Activated naive CD8-positive, alpha-beta T cell treated with anti-CD3 and anti-CD28 coated beads, Interleukin-2, amount 50 U/mL, for 24 hours (primary cell): ENCODE measurements around the gene ATP8A2.
"Not testable (repeated sequence)": the region's sequence is repeated elsewhere in the genome, so short reads cannot be mapped to it uniquely, and the experiment has no call there.

Experiments used
- ATAC-seq: fragments of 150-1000 bp; cut with Tn5 transposase; one replicate; pipeline ENCODE4 v1.10.0; 2021
- DNase-seq: peaks from one replicate; pipeline ENCODE4 v3.0.0; 2021
- H3K27ac Mint-ChIP-seq: one replicate; pipeline ENCODE4 v1.8.0; 2021; ENCODE audit warnings: mild to moderate bottlenecking, mixed read lengths
- H3K27me3 Mint-ChIP-seq: one replicate; pipeline ENCODE4 v1.8.0; 2021; ENCODE audit warnings: mixed read lengths
- H3K36me3 Mint-ChIP-seq: one replicate; pipeline ENCODE4 v1.8.0; 2021; ENCODE audit warnings: low read depth, mixed read lengths
- H3K4me1 Mint-ChIP-seq: one replicate; pipeline ENCODE4 v1.8.0; 2021; ENCODE audit warnings: mixed read lengths
- H3K4me3 Mint-ChIP-seq: one replicate; pipeline ENCODE4 v1.8.0; 2021; ENCODE audit warnings: mild to moderate bottlenecking, moderate library complexity, mixed read lengths
- H3K9me3 Mint-ChIP-seq: one replicate; pipeline ENCODE4 v1.8.0; 2021; ENCODE audit warnings: mixed read lengths

ATP8A2 gene

GRCh38 chr13:25775986-25776385 is 404.2 kb downstream of the ATP8A2 start:
- H3K27me3 Mint-ChIP-seq: peaks cover 3% of the 10 kb centered on the region
- H3K4me3 Mint-ChIP-seq: no peak overlapping the region
- H3K36me3 Mint-ChIP-seq: no peaks in the 10 kb centered on the region
- no peaks in the 10 kb centered on the region for H3K4me1 Mint-ChIP-seq
- no peaks in the 10 kb centered on the region for H3K9me3 Mint-ChIP-seq
- DNase-seq (no peak), ATAC-seq (no peak)
- H3K27ac Mint-ChIP-seq: no peak overlapping the region

DNA sequence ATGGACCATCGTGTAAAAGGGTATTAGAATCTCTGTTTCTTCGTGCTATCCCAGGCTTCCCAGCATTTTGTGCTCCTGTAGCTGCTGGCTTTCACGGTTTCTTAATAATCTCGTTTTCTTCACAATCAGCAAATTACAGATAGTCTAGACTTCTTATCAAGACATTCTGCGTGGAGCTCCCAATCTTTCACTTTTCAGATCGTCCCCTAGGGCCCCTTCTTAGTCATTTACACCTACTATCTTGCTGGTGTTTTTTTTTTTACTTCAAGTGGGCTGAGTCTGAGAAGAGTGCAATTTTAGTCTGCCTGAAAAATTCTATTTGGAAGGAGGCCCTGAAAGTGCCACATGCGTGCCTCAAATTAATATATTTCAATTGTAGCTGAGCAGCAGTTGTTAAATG is 404.9 kb downstream of the ATP8A2 start:
- Mint-ChIP-seq H3K9me3 (no peaks in the 10 kb centered on the region), H3K27ac (no peak overlapping the region), H3K4me3 (no peak overlapping the region), H3K36me3 (no peaks in the 10 kb centered on the region), H3K27me3 (peaks cover 3% of the 10 kb centered on the region), H3K4me1 (no peaks in the 10 kb centered on the region)
- DNase-seq (no peak), ATAC-seq (no peak)

DNA sequence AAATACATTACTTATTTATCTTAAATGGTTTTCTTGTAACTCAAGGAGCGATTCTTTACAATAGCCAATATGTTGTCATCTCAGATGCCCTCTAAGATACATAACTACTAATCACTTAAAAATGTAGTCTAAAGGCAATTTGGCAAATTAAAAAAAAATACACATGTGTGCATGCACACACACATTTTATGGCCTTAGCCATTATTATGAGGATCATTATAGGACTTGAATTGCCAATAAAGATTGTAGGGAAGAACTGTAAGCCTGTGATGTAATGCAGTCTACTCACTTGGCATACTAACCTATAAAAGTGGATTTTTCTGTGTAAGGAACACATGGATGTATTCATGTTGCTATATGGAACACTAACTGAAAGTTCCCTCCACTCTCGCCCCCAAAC is 405.7 kb downstream of the ATP8A2 start:
- ATAC-seq: no peak

GRCh38 chr13:25778365-25778764 is 406.6 kb downstream of the ATP8A2 start:
- Mint-ChIP-seq H3K27ac (no peak overlapping the region), H3K9me3 (no peaks in the 10 kb centered on the region), H3K4me3 (no peak overlapping the region), H3K27me3 (peaks cover 3% of the 10 kb centered on the region), H3K4me1 (no peaks in the 10 kb centered on the region), H3K36me3 (no peaks in the 10 kb centered on the region)
- DNase-seq: no peak
- no peak for ATAC-seq

More for the DNA sequence above, 405.7 kb downstream of the ATP8A2 start:
- H3K36me3 Mint-ChIP-seq: no peaks in the 10 kb centered on the region
- H3K27me3 Mint-ChIP-seq: peaks cover 3% of the 10 kb centered on the region
- DNase-seq: no peak
- no peaks in the 10 kb centered on the region for H3K9me3 Mint-ChIP-seq
- H3K4me3 Mint-ChIP-seq: no peak overlapping the region
- no peak overlapping the region for H3K27ac Mint-ChIP-seq
- H3K4me1 Mint-ChIP-seq: no peaks in the 10 kb centered on the region

- Mint-ChIP-seq H3K4me3 (no peak overlapping the region), H3K36me3 (no peaks in the 10 kb centered on the region), H3K27me3 (no peaks in the 10 kb centered on the region), H3K27ac (no peak overlapping the region), H3K9me3 (no peaks in the 10 kb centered on the region), H3K4me1 (no peaks in the 10 kb centered on the region)
- ATAC-seq (no peak), DNase-seq (no peak)
These were observed 407.1 kb downstream of the ATP8A2 start for GRCh38 chr13:25778808-25779305.

GRCh38 chr13:25783076-25783475 is 411.3 kb downstream of the ATP8A2 start:
- H3K36me3 Mint-ChIP-seq: no peaks in the 10 kb centered on the region
- no peak for DNase-seq
- no peaks in the 10 kb centered on the region for H3K4me1 Mint-ChIP-seq
- H3K27ac Mint-ChIP-seq: no peak overlapping the region
- no peak for ATAC-seq
- H3K9me3 Mint-ChIP-seq: no peaks in the 10 kb centered on the region
- no peak overlapping the region for H3K4me3 Mint-ChIP-seq
- H3K27me3 Mint-ChIP-seq: peaks cover 2% of the 10 kb centered on the region

- Mint-ChIP-seq H3K27me3 (peaks cover 2% of the 10 kb centered on the region), H3K27ac (no peak overlapping the region), H3K4me1 (no peaks in the 10 kb centered on the region), H3K36me3 (no peaks in the 10 kb centered on the region), H3K9me3 (no peaks in the 10 kb centered on the region), H3K4me3 (no peak overlapping the region)
- DNase-seq (no peak), ATAC-seq (no peak)
These were observed 411.8 kb downstream of the ATP8A2 start for GRCh38 chr13:25783601-25784024.

- H3K4me1 Mint-ChIP-seq: no peaks in the 10 kb centered on the region
- peaks cover 2% of the 10 kb centered on the region for H3K27me3 Mint-ChIP-seq
- no peak overlapping the region for H3K27ac Mint-ChIP-seq
- DNase-seq (no peak), ATAC-seq (no peak)
- H3K36me3 Mint-ChIP-seq: no peaks in the 10 kb centered on the region
- H3K9me3 Mint-ChIP-seq: no peaks in the 10 kb centered on the region
- no peak overlapping the region for H3K4me3 Mint-ChIP-seq
These were observed 412.3 kb downstream of the ATP8A2 start for GRCh38 chr13:25784119-25784518.

DNA sequence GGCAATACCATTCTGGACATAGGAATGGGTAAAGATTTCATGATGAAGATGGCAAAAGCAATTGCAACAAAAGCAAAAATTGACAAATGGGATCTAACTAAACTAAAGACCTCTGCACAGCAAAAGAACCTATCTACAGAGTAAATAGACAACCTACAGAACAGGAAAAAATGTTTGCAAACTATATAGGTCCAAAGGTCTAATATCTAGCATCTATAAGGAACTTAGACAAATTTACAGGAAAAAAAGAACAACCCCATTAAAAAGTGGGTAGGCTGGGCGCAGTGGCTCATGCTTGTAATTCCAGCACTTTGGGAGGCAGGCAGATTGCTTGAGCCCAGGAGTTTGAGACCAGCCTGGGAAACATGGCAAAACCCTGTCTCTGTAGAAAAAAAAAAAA is 418.4 kb downstream of the ATP8A2 start:
- not testable (repeated sequence) for H3K27me3 Mint-ChIP-seq, ATAC-seq, H3K4me1 Mint-ChIP-seq, H3K36me3 Mint-ChIP-seq, H3K9me3 Mint-ChIP-seq, DNase-seq, H3K27ac Mint-ChIP-seq, H3K4me3 Mint-ChIP-seq

DNA sequence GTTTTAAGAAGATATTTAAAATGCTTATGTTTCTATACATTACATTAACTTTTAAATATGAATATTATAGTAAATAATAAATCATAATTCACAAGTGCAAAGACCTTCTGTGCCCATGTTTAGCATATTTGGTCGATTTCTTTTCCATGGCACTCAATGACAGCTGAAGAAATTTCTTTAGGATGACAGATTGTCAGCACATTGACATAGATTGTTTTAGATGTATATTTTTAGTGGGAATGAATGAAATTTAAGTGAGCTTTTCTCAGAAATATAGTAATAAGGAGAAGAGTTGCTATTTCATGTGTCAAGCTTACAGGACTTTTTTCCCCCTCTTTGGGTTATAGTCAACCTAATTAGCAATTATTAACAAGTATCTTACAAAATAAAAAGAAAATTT is 423.5 kb downstream of the ATP8A2 start:
- DNase-seq (no peak), ATAC-seq (no peak)
- Mint-ChIP-seq H3K27ac (no peak overlapping the region), H3K4me3 (no peak overlapping the region), H3K27me3 (no peaks in the 10 kb centered on the region), H3K9me3 (no peaks in the 10 kb centered on the region), H3K4me1 (no peaks in the 10 kb centered on the region), H3K36me3 (no peaks in the 10 kb centered on the region)

DNA sequence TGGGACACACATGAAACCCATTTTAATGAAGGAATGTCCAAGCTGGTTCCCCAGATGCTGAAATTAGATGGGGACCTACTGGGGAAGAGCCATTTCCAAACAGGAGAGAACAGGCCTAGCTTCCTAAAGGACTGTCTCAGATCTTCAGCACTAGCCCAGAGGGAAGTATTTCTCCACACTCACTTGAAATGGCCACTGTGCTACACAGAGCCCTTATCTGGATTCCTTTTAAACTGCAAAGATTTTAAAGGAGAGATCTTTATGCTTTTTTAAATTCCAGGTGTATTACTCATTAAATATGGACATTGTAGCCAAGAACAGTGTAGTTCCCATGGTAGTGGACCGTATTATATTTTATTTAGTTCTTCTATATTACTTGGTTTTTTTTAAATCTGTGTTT is 424.7 kb downstream of the ATP8A2 start:
- Mint-ChIP-seq H3K27me3 (no peaks in the 10 kb centered on the region), H3K9me3 (no peaks in the 10 kb centered on the region), H3K27ac (no peak overlapping the region), H3K4me3 (no peak overlapping the region), H3K4me1 (no peaks in the 10 kb centered on the region), H3K36me3 (no peaks in the 10 kb centered on the region)
- ATAC-seq (no peak), DNase-seq (no peak)

GRCh38 chr13:25798998-25799397 is 427.2 kb downstream of the ATP8A2 start:
- H3K4me3 Mint-ChIP-seq: no peak overlapping the region
- DNase-seq (no peak), ATAC-seq (no peak)
- no peak overlapping the region for H3K27ac Mint-ChIP-seq
- no peaks in the 10 kb centered on the region for H3K27me3 Mint-ChIP-seq
- peaks cover 2% of the 10 kb centered on the region for H3K4me1 Mint-ChIP-seq
- no peaks in the 10 kb centered on the region for H3K36me3 Mint-ChIP-seq
- no peaks in the 10 kb centered on the region for H3K9me3 Mint-ChIP-seq

DNA sequence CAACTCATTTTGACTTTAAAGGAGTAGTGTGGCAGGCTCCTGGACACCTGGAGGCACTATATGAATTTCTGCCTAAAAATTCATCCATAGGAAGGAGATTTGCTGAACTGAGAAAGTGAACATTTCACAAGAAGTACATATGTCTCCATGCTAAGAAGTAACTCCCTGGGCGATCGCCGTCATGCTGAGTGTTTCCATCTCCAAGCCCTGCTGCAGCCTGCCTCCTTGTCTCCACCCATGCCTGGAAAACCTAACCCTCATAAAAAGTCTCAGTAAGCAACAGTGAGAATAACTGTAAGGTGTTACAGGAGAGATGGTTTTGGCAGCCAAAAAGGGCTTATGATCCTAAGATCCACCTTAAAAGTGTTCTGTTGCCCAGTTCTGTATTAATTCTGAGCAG is 428.7 kb downstream of the ATP8A2 start:
- Mint-ChIP-seq H3K4me3 (no peak overlapping the region), H3K27me3 (peaks cover 3% of the 10 kb centered on the region), H3K27ac (no peak overlapping the region), H3K9me3 (no peaks in the 10 kb centered on the region), H3K4me1 (peaks cover 2% of the 10 kb centered on the region), H3K36me3 (no peaks in the 10 kb centered on the region)
- DNase-seq (no peak), ATAC-seq (no peak)

GRCh38 chr13:25802579-25802978 is 430.8 kb downstream of the ATP8A2 start:
- no peak for ATAC-seq
- H3K4me1 Mint-ChIP-seq: peaks cover 12% of the 10 kb centered on the region
- peaks cover 6% of the 10 kb centered on the region for H3K9me3 Mint-ChIP-seq

DNA sequence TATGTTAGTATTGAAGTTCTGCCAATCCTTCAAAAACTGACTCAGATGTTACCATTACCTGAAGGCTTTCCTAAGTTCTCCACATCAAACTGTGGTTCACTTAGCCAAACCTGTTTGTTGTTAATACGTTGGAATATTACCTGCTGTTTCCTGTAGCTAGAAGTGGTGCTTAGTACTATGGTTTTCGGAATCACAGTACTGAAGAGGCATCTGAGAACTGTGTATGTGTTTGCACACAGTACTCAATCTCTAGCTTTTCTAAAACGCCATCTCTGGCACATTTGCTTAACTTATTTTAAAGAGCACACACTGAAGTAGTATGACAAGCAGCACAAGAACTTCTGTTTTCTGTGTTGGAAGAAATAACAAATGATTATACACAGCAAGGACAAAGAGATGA is 431.9 kb downstream of the ATP8A2 start:
- DNase-seq: no peak
- Mint-ChIP-seq H3K27ac (no peak overlapping the region), H3K27me3 (peaks cover 4% of the 10 kb centered on the region), H3K4me1 (peaks cover 12% of the 10 kb centered on the region), H3K4me3 (no peak overlapping the region), H3K36me3 (no peaks in the 10 kb centered on the region), H3K9me3 (peaks cover 8% of the 10 kb centered on the region)
- ATAC-seq: no peak

More at GRCh38 chr13:25802579-25802978, 430.8 kb downstream of the ATP8A2 start:
- no peak overlapping the region for H3K27ac Mint-ChIP-seq
- no peak for DNase-seq
- no peaks in the 10 kb centered on the region for H3K36me3 Mint-ChIP-seq
- peaks cover 4% of the 10 kb centered on the region for H3K27me3 Mint-ChIP-seq
- H3K4me3 Mint-ChIP-seq: no peak overlapping the region

DNA sequence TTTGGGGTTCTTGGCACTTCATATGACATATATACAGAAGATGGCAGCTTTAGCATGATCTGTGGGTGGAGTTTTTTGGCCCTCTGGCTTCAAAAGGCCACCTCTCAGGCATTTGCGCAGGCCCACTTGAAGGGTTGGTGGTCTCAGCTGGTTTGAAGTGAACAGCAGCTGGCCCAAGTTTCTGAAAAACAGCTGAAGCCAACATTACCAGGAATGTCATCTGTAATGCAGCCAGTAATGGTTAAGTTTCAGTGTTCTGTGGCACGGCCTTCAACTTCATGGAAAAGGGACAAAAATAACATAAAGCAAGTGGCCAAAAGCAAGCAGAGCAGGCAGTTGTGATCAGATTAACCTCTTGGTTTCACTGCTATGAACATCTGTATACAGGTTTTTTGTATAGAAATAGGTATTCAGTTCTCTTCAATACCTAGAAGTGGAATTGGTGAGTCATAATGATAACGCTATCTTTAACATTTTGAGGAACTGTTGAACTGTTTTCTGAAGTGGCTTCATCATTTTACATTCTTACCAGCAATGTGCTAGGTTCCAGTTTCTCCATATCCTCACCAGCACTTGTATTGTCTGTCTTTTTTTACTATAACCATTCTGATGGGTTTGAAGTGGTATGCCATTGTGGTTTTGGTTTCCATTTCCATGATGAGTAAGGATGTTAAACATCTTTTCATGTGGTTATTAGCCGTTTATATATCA is 434.6 kb downstream of the ATP8A2 start:
- ATAC-seq: peak; percentile 85
- Mint-ChIP-seq H3K27me3 (peaks cover 10% of the 10 kb centered on the region), H3K9me3 (peaks cover 12% of the 10 kb centered on the region), H3K36me3 (no peaks in the 10 kb centered on the region), H3K27ac (no peak overlapping the region), H3K4me1 (peaks cover 12% of the 10 kb centered on the region), H3K4me3 (no peak overlapping the region)
- DNase-seq: no peak
